Activated naive CD8-positive, alpha-beta T cell treated with anti-CD3 and anti-CD28 coated beads for 36 hours (primary cell): ENCODE data around the gene RANBP10. TPM values are rescaled to one million over a fixed set of nuclear protein-coding genes. Genes with fewer than 3 reads are reported as not detected.

Experiments
- DNase-seq: peaks from one replicate; pipeline ENCODE4 v3.0.0; 2021
- H3K27ac Mint-ChIP-seq: one replicate; pipeline ENCODE4 v1.8.0; 2022; ENCODE audit warnings: mild to moderate bottlenecking, moderate library complexity, mixed read lengths
- H3K27me3 Mint-ChIP-seq: one replicate; pipeline ENCODE4 v1.8.0; 2022; ENCODE audit warnings: mild to moderate bottlenecking, mixed read lengths
- H3K36me3 Mint-ChIP-seq: one replicate; pipeline ENCODE4 v1.8.0; 2021; ENCODE audit warnings: mild to moderate bottlenecking, mixed read lengths
- H3K4me1 Mint-ChIP-seq: one replicate; pipeline ENCODE4 v1.8.0; 2021; ENCODE audit warnings: mixed read lengths
- H3K4me3 Mint-ChIP-seq: one replicate; pipeline ENCODE4 v1.8.0; 2022; ENCODE audit warnings: mild to moderate bottlenecking, moderate library complexity, mixed read lengths
- H3K9me3 Mint-ChIP-seq: one replicate; pipeline ENCODE4 v1.8.0; 2022; ENCODE audit warnings: mixed read lengths
- total RNA-seq, 2 experiments: library from RNA; stranded (reverse); gene quantifications; one replicate each; pipeline ENCODE4 v1.2.3, GENCODE V29; 2021

Gene RANBP10
- total RNA-seq, 2 experiments from 2014 or later, result 16.1 to 16.2 TPM

- Mint-ChIP-seq H3K27me3 (no peaks in the 10 kb centered on the region), H3K36me3 (peaks cover 4% of the 10 kb centered on the region), H3K27ac (no peak overlapping the region), H3K4me1 (no peaks in the 10 kb centered on the region), H3K4me3 (no peak overlapping the region), H3K9me3 (no peaks in the 10 kb centered on the region)
- DNase-seq, result no peak
Measured at GRCh38 chr16:67727521-67728485, 78.6 kb downstream of the RANBP10 start.

- no peaks in the 10 kb centered on the region for H3K4me1 Mint-ChIP-seq
- H3K27me3 Mint-ChIP-seq, result no peaks in the 10 kb centered on the region
- H3K36me3 Mint-ChIP-seq, result peaks cover 4% of the 10 kb centered on the region
- no peak for DNase-seq
- H3K4me3 Mint-ChIP-seq, result no peak overlapping the region
- no peak overlapping the region for H3K27ac Mint-ChIP-seq
- H3K9me3 Mint-ChIP-seq, result no peaks in the 10 kb centered on the region
Measured at GRCh38 chr16:67726106-67727034, 80.0 kb downstream of the RANBP10 start.

- Mint-ChIP-seq H3K9me3 (no peaks in the 10 kb centered on the region), H3K4me3 (no peak overlapping the region), H3K27ac (no peak overlapping the region), H3K4me1 (peaks cover 8% of the 10 kb centered on the region), H3K36me3 (peaks cover 3% of the 10 kb centered on the region), H3K27me3 (no peaks in the 10 kb centered on the region)
- no peak for DNase-seq
Measured at GRCh38 chr16:67723911-67724305, 82.5 kb downstream of the RANBP10 start.

- Mint-ChIP-seq H3K4me1 (peaks cover 10% of the 10 kb centered on the region), H3K27ac (no peak overlapping the region), H3K4me3 (no peak overlapping the region), H3K36me3 (peaks cover 3% of the 10 kb centered on the region), H3K9me3 (no peaks in the 10 kb centered on the region), H3K27me3 (no peaks in the 10 kb centered on the region)
- no peak for DNase-seq
Measured at GRCh38 chr16:67723151-67723910, 83.0 kb downstream of the RANBP10 start.

DNA sequence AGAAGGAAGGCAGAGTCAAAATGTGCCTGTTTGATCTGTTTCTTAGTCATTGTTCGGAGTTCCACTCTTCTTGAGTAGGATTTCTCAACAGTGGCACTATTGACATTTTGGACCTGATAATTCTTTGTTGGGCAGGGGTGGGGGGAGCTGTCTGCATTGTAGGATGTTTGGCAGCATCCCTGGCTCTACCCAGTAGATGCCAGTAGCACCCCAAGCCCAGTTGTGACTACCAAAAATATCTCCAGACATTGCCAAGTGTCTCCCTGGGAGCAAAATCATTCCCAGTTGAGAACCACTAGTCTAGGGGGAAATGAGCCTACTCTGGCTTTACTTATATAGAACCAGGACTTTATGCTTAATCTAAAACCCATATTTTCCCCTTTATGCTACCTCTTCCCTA, 86.1 kb downstream of the RANBP10 start:
- peak overlapping the region; percentile 94 for H3K4me3 Mint-ChIP-seq
- peak overlapping the region; percentile 95 for H3K27ac Mint-ChIP-seq
- H3K36me3 Mint-ChIP-seq, result peaks cover 2% of the 10 kb centered on the region
- H3K9me3 Mint-ChIP-seq, result no peaks in the 10 kb centered on the region
- no peaks in the 10 kb centered on the region for H3K27me3 Mint-ChIP-seq
- no peak for DNase-seq
- H3K4me1 Mint-ChIP-seq, result peaks cover 28% of the 10 kb centered on the region

DNA sequence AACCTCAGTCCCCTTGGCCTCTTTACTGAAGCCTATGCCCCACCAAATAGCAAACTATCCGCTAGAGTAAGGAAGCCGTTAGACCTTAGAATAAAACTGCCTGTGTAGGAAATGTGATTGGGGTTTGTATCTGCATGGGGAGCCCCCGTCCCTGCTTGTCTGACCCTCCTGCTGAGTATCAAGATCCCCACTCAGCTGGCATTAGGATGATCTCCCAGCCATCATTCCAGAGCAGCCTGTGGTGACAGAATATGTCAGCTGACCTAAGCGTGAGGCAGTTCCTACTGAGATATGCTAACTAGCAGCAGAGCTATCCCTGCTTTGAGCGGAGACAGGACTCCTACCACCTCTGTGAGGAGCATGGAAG, 86.6 kb downstream of the RANBP10 start:
- no peaks in the 10 kb centered on the region for H3K36me3 Mint-ChIP-seq

DNA sequence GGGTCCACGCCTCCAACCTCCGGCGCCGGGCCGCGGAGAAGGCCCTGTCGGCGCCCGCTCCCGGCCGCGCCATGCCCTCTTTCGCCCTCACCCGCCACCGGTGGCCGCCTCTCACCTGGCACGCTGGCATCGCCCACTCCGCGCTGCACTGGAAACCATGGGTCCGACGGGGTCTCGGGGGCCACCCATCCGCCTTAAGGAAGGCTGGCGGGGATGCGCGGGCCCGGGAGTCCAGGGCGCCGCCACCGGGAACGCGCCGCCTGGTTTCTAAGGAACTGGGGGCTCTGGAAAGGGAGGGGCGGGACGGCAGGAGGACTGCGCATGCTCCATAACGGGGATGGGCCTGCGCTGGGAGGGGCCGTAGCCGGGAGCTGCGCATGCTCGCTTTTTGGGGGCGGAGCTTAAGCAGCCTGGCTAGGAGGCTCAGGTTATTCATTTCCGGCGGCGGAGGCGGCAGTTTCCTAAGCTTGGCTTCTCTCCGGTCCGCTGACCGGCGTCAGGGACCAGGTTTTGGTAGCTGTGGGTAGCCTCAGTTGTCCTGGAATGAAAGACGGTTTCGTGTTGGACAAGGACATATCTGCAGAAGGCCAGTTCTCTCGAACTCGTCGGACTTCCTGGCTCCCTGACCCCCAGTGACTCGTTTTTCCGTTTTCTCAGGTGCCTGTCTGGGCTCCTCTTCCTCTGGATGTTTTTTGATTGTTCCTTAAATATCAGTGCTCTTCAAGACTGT, 87.1 kb downstream of the RANBP10 start, which contains the start of gene GFOD2:
Gene GFOD2 (minus strand): TSS at position 269 of the 730 bp plus-strand sequence. CDS start 33,601 bp downstream, outside the sequence.
- H3K4me3 Mint-ChIP-seq, result peak within 1 kb of the TSS; percentile 94
- no peaks in the 10 kb centered on the region for H3K9me3 Mint-ChIP-seq
- peak within 1 kb of the TSS; percentile 95 for H3K27ac Mint-ChIP-seq
- peaks cover 28% of the 10 kb centered on the region for H3K4me1 Mint-ChIP-seq
- no peaks in the 10 kb centered on the region for H3K27me3 Mint-ChIP-seq
- no peaks in the 10 kb centered on the region for H3K36me3 Mint-ChIP-seq
- peak; percentile 96 for DNase-seq

More for the DNA sequence above, 86.6 kb downstream of the RANBP10 start:
- peak overlapping the region; percentile 94 for H3K4me3 Mint-ChIP-seq
- no peaks in the 10 kb centered on the region for H3K27me3 Mint-ChIP-seq
- DNase-seq, result peak; percentile 8
- H3K27ac Mint-ChIP-seq, result peak overlapping the region; percentile 95
- H3K4me1 Mint-ChIP-seq, result peaks cover 28% of the 10 kb centered on the region
- no peaks in the 10 kb centered on the region for H3K9me3 Mint-ChIP-seq

DNA sequence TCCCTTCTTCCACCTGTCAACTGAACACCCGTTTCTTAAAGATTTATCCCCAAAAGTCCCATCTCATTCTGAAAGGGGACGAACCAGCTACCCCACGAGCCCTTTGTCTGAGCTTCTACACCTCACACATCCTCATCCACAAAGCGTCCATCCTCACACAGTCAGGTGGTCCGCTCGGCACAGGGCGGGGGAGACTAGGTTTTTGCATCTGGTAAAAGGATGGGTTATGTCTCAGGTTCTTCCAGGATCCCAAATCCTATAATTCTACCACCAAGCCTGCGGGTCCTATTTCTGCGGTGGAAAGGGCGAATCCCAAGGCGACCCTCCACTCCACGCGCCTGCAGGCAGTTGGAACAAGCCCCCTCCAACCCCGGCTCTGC, 87.7 kb downstream of the RANBP10 start:
- no peaks in the 10 kb centered on the region for H3K9me3 Mint-ChIP-seq
- peak overlapping the region; percentile 94 for H3K4me3 Mint-ChIP-seq
- H3K36me3 Mint-ChIP-seq, result no peaks in the 10 kb centered on the region
- peak; percentile 21 for DNase-seq
- no peaks in the 10 kb centered on the region for H3K27me3 Mint-ChIP-seq
- H3K4me1 Mint-ChIP-seq, result peaks cover 29% of the 10 kb centered on the region
- H3K27ac Mint-ChIP-seq, result peak overlapping the region; percentile 95

GRCh38 chr16:67716097-67716496, 90.3 kb downstream of the RANBP10 start:
- no peak overlapping the region for H3K27ac Mint-ChIP-seq
- no peaks in the 10 kb centered on the region for H3K27me3 Mint-ChIP-seq
- no peaks in the 10 kb centered on the region for H3K9me3 Mint-ChIP-seq
- DNase-seq, result no peak
- H3K36me3 Mint-ChIP-seq, result no peaks in the 10 kb centered on the region
- H3K4me3 Mint-ChIP-seq, result no peak overlapping the region
- H3K4me1 Mint-ChIP-seq, result peaks cover 34% of the 10 kb centered on the region

- no peaks in the 10 kb centered on the region for H3K27me3 Mint-ChIP-seq
- no peak overlapping the region for H3K27ac Mint-ChIP-seq
- DNase-seq, result no peak
- H3K4me1 Mint-ChIP-seq, result peaks cover 25% of the 10 kb centered on the region
- peaks cover 2% of the 10 kb centered on the region for H3K36me3 Mint-ChIP-seq
- no peak overlapping the region for H3K4me3 Mint-ChIP-seq
- no peaks in the 10 kb centered on the region for H3K9me3 Mint-ChIP-seq
Measured at GRCh38 chr16:67714522-67714921, 91.8 kb downstream of the RANBP10 start.

- Mint-ChIP-seq H3K36me3 (peaks cover 2% of the 10 kb centered on the region), H3K9me3 (no peaks in the 10 kb centered on the region), H3K4me3 (no peak overlapping the region), H3K4me1 (peaks cover 25% of the 10 kb centered on the region), H3K27me3 (no peaks in the 10 kb centered on the region), H3K27ac (no peak overlapping the region)
- no peak for DNase-seq
Measured at GRCh38 chr16:67713647-67714273, 92.6 kb downstream of the RANBP10 start.

DNA sequence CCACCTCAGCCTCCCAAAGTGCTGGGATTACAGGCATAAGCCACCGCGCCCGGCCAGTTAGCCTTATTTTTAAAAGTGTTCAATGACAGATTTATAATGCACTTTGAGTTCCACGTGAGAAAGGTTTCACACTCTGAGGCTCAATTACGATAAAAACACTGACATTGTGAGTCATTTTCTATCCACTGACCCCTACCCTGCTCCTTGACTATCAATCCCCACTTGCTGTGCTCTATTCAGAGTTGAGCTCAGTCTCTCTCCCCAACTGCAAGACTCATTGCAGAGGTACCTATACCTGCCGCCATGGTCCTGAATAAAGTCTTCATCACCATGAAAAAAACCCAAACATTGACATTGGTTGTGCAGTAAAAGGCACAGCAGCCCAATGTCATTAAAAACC, 95.8 kb downstream of the RANBP10 start:
- peaks cover 2% of the 10 kb centered on the region for H3K36me3 Mint-ChIP-seq
- no peak overlapping the region for H3K27ac Mint-ChIP-seq
- no peak for DNase-seq
- peaks cover 6% of the 10 kb centered on the region for H3K4me1 Mint-ChIP-seq
- no peak overlapping the region for H3K4me3 Mint-ChIP-seq
- no peaks in the 10 kb centered on the region for H3K27me3 Mint-ChIP-seq
- H3K9me3 Mint-ChIP-seq, result no peaks in the 10 kb centered on the region

GRCh38 chr16:67709050-67709449, 97.3 kb downstream of the RANBP10 start:
- Mint-ChIP-seq H3K4me3 (no peak overlapping the region), H3K27ac (no peak overlapping the region)

More at GRCh38 chr16:67709050-67709449, 97.3 kb downstream of the RANBP10 start:
- no peak for DNase-seq
- Mint-ChIP-seq H3K4me1 (peaks cover 6% of the 10 kb centered on the region), H3K9me3 (no peaks in the 10 kb centered on the region), H3K27me3 (no peaks in the 10 kb centered on the region), H3K36me3 (peaks cover 2% of the 10 kb centered on the region)
